Measurements from ENCODE around the gene MGST1.

MGST1 gene

GRCh38 chr12:16407346-16407745 is 59.9 kb downstream of the MGST1 start:
- no peaks in the 10 kb centered on the region for H3K36me3 ChIP-seq (ENCODE audit: insufficient read depth, low read length)
- no peak overlapping the region for H3K9ac ChIP-seq (ENCODE audit: low read depth, low read length, poor library complexity, severe bottlenecking)
- no peak overlapping the region for H3K4me3 ChIP-seq (ENCODE audit: low read length, poor library complexity, severe bottlenecking)
- no peaks in the 10 kb centered on the region for H3K9me2 ChIP-seq (replicated peaks; ENCODE audit: low read depth, low read length)
- no peaks in the 10 kb centered on the region for H3K27me3 ChIP-seq (ENCODE audit: insufficient read depth, low read length, poor library complexity, severe bottlenecking)
- no peaks in the 10 kb centered on the region for H4K20me1 ChIP-seq (ENCODE audit: insufficient read depth, low read length, poor library complexity, severe bottlenecking)
- H3K4me1 ChIP-seq (ENCODE audit: insufficient read depth, low read length, poor library complexity, severe bottlenecking): no peaks in the 10 kb centered on the region
- no peaks in the 10 kb centered on the region for H3K79me2 ChIP-seq (ENCODE audit: insufficient read depth, low read length)
- H3F3A ChIP-seq (ENCODE audit: low read depth): no peaks in the 10 kb centered on the region
- no peak overlapping the region for H3K4me2 ChIP-seq (ENCODE audit: low read depth, low read length, poor library complexity, severe bottlenecking)
- no peak overlapping the region for H2AFZ ChIP-seq (ENCODE audit: low read length)
- TF ChIP-seq CTCF (conservative IDR thresholded peaks at IDR 0.05; ENCODE audit: low read length): no peak
- no peaks in the 10 kb centered on the region; the same call in 1 of the 2 replicates for H3K9me3 ChIP-seq (ENCODE audit: insufficient read depth, low read depth, low read length)
